CD4-positive, alpha-beta memory T cell (primary cell): Measurements from ENCODE around the gene NXPE2. TPM values are rescaled to one million over a fixed set of nuclear protein-coding genes. Genes with fewer than 3 reads are reported as not detected.

Source experiments
- CTCF ChIA-PET: fragments of 350-600 bp; sonication (Branson Sonifier 250); formaldehyde crosslinking; loops from one replicate; lab custom pipeline; 2021; ENCODE audit warnings: inconsistent platforms; ENCODE audit not compliant: partially characterized antibody; lab: Charles Lee
- POLR2A ChIA-PET: fragments of 350-600 bp; sonication (Branson Sonifier 250); formaldehyde crosslinking; loops from one replicate; lab custom pipeline; 2021; ENCODE audit not compliant: partially characterized antibody; lab: Charles Lee
- DNase-seq, 5 donors: peaks; one replicate each; pipeline versions ENCODE4 v3.0.0 to v3.0.0-alpha.2; 2020 to 2022; ENCODE audit warnings: mixed read lengths in 1 of 5
- H3K27ac ChIP-seq: one replicate; pipeline ENCODE4 v1.7.0; 2013; ENCODE audit warnings: low read depth, low read length
- H3K27me3 ChIP-seq: 2 replicates; pipeline ENCODE4 v1.7.0; 2013; ENCODE audit warnings: mild to moderate bottlenecking, low read length, moderate library complexity; ENCODE audit not compliant: insufficient read depth
- H3K36me3 ChIP-seq: 2 replicates; pipeline ENCODE4 v1.7.0; 2013; ENCODE audit warnings: mild to moderate bottlenecking, low read length, moderate library complexity; ENCODE audit not compliant: insufficient read depth
- H3K4me1 ChIP-seq: 2 replicates; pipeline ENCODE4 v1.7.0; 2013; ENCODE audit warnings: mild to moderate bottlenecking, low read length, moderate library complexity; ENCODE audit not compliant: insufficient read depth
- H3K4me3 ChIP-seq, 2 donors: one replicate each; pipeline ENCODE4 v1.7.0; 2013; ENCODE audit warnings: low read length in 2 of 2, mild to moderate bottlenecking in 1 of 2
- H3K9me3 ChIP-seq, 2 donors: one replicate each; pipeline ENCODE4 v1.7.0; 2013; ENCODE audit warnings: low read length in 2 of 2, control low read depth in 1 of 2; ENCODE audit not compliant: control insufficient read depth in 1 of 2
- H3K27ac Mint-ChIP-seq, 7 donors: one replicate each; pipeline ENCODE4 v1.8.0; 2020 to 2021; ENCODE audit warnings: mixed read lengths in 7 of 7, mild to moderate bottlenecking in 6 of 7, inconsistent platforms in 3 of 7, moderate library complexity in 3 of 7
- H3K27me3 Mint-ChIP-seq, 2 donors: one replicate each; pipeline ENCODE4 v1.8.0; 2020 to 2021; ENCODE audit warnings: mixed read lengths in 2 of 2
- H3K36me3 Mint-ChIP-seq, 2 donors: one replicate each; pipeline ENCODE4 v1.8.0; 2020 to 2021; ENCODE audit warnings: mixed read lengths in 2 of 2, inconsistent platforms in 1 of 2, mild to moderate bottlenecking in 1 of 2
- H3K4me1 Mint-ChIP-seq, 4 donors: one replicate each; pipeline ENCODE4 v1.8.0; 2020 to 2021; ENCODE audit warnings: mixed read lengths in 4 of 4, mild to moderate bottlenecking in 1 of 4
- H3K4me3 Mint-ChIP-seq, 8 donors: one replicate each; pipeline ENCODE4 v1.8.0; 2020 to 2021; ENCODE audit warnings: mixed read lengths in 8 of 8, mild to moderate bottlenecking in 7 of 8, moderate library complexity in 6 of 8, inconsistent platforms in 3 of 8
- H3K9me3 Mint-ChIP-seq, 8 donors: one replicate each; pipeline ENCODE4 v1.8.0; 2020 to 2021; ENCODE audit warnings: mixed read lengths in 8 of 8, mild to moderate bottlenecking in 5 of 8, inconsistent platforms in 3 of 8, moderate library complexity in 1 of 8
- intact Hi-C: fragments of 100-400 bp; cut with micrococcal nuclease; formaldehyde crosslinking; loops from one replicate; pipeline ENCODE4 v1.15.1; 2023
- polyA plus RNA-seq, 2 donors: library from polyadenylated mRNA; unstranded; fragments of 300-500 nt; fragmentation: Illumina TruSeq; gene quantifications; one replicate each; pipeline ENCODE4 v1.2.3, GENCODE V29; 2021
- total RNA-seq, 2 experiments: library from RNA; stranded (reverse); gene quantifications; one replicate each; pipeline ENCODE4 v1.2.3, GENCODE V29; 2021

Gene NXPE2
- total and polyA plus RNA-seq, 4 experiments from 2014 or later = not detected

DNA sequence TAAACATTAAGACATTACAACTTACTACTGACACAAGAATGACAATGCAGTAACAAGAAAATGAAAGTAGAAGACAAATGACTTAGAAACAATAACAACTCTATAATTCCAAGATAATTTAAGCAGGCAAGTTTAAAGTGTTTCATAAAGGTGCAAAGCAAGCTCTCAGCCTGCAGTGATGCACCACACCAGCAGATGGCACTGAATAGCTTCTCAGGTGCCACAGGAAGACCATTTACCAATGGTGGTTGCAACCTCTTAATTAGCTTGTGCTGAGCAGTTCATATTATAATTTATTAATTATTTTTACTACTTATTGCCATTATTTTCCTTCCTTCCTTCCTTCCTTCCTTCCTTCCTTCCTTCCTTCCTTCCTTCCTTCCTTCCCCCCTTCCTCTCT, 60.6 kb downstream of the NXPE2 start:
- Mint-ChIP-seq H3K27ac (no peak overlapping the region), H3K9me3 (peaks cover 0 to 8% (median 3%) of the 10 kb centered on the region in 8 donors), H3K36me3 (no peaks in the 10 kb centered on the region), H3K27me3 (no peaks in the 10 kb centered on the region), H3K4me1 (no peaks in the 10 kb centered on the region), H3K4me3 (no peak overlapping the region)
- DNase-seq = peak in 2 of 5 donors; percentile 4 to 5
- Histone ChIP-seq H3K36me3 (no peaks in the 10 kb centered on the region), H3K9me3 (no peaks in the 10 kb centered on the region), H3K27me3 (no peaks in the 10 kb centered on the region), H3K4me1 (no peaks in the 10 kb centered on the region), H3K27ac (no peak overlapping the region), H3K4me3 (no peak overlapping the region)
- intact Hi-C loops = no loop called here
- ChIA-PET POLR2A (no interaction called here), CTCF (interaction anchor here (0.7 to 1.5 kb wide), 2 partner anchors 9 to 20 kb away, joined by 4 read pairs; no protein-coding TSS in a partner anchor)

DNA sequence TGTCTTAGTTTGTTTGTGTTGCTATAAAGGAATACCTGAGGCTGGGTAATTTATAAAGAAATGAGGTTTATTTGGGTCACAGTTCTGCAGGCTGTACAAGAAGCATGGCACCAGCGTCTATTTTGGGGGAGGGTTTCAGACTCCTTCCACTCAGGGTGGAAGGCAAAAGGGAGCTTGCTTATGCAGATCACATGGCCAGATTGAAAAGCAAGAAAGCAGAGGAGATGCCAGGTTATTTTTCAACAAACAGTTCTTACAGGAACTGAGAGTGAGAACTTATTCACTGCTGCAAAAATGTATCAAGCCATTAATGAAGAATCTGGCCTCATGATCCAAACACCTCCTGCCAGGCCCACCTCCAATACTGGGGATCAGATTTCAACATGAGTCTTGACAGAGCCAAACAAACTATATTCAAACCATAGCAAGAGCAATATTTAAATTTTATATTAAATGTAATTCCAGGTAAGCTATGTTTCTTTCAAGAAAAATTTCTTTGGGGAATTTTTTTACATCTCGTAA, 66.9 kb downstream of the NXPE2 start:
- Histone ChIP-seq H3K9me3 (no peaks in the 10 kb centered on the region), H3K27ac (no peak overlapping the region), H3K36me3 (no peaks in the 10 kb centered on the region), H3K4me3 (no peak overlapping the region), H3K4me1 (no peaks in the 10 kb centered on the region), H3K27me3 (no peaks in the 10 kb centered on the region)
- H3K9me3 Mint-ChIP-seq = peaks cover 0 to 8% (median 4%) of the 10 kb centered on the region in 8 donors
- H3K27me3 Mint-ChIP-seq = peaks cover 2 to 6% of the 10 kb centered on the region in 2 donors
- CTCF ChIA-PET = no interaction called here
- intact Hi-C loops = no loop called here
- DNase-seq = no peak
- H3K4me3 Mint-ChIP-seq = no peak overlapping the region
- H3K27ac Mint-ChIP-seq = no peak overlapping the region
- H3K36me3 Mint-ChIP-seq = no peaks in the 10 kb centered on the region
- H3K4me1 Mint-ChIP-seq = no peaks in the 10 kb centered on the region
- POLR2A ChIA-PET = no interaction called here

- no peak overlapping the region for H3K27ac Mint-ChIP-seq
- CTCF ChIA-PET = no interaction called here
- no peaks in the 10 kb centered on the region for H3K27me3 ChIP-seq
- no peaks in the 10 kb centered on the region for H3K4me1 Mint-ChIP-seq
- no peaks in the 10 kb centered on the region for H3K36me3 ChIP-seq
- no peaks in the 10 kb centered on the region for H3K4me1 ChIP-seq
- intact Hi-C loops = no loop called here
- POLR2A ChIA-PET = no interaction called here
- H3K27me3 Mint-ChIP-seq = peaks cover 2 to 6% of the 10 kb centered on the region in 2 donors
- peaks cover 0 to 8% (median 3%) of the 10 kb centered on the region in 8 donors for H3K9me3 Mint-ChIP-seq
- H3K27ac ChIP-seq = no peak overlapping the region
- DNase-seq = no peak
- no peak overlapping the region for H3K4me3 Mint-ChIP-seq
- H3K9me3 ChIP-seq = no peaks in the 10 kb centered on the region
- no peak overlapping the region for H3K4me3 ChIP-seq
- H3K36me3 Mint-ChIP-seq = no peaks in the 10 kb centered on the region
These were observed 67.7 kb downstream of the NXPE2 start for GRCh38 chr11:114746013-114746412.

Other genes starting within 250 kb of the NXPE2 start
- gene REXO2, start 239.1 kb upstream of the NXPE2 start, total RNA-seq = 10 to 100 TPM; 64.8 to 70.4 TPM
- gene REXO2, start 239.1 kb upstream of the NXPE2 start, polyA plus RNA-seq = 100 to 1,000 TPM in 1 of 2 donors, 10 to 100 TPM in 1; 60.0 to 101 TPM
- not detected for gene NXPE1, start 118.6 kb upstream of the NXPE2 start, total RNA-seq
- gene NXPE1, start 118.6 kb upstream of the NXPE2 start, polyA plus RNA-seq = not detected
- not detected for gene NXPE4, start 82.7 kb upstream of the NXPE2 start, total RNA-seq
- gene NXPE4, start 82.7 kb upstream of the NXPE2 start, polyA plus RNA-seq = not detected